A549 (cell line): ENCODE data around the gene S100A13. TPM values are rescaled to one million over a fixed set of nuclear protein-coding genes. Genes with fewer than 3 reads are reported as not detected.
A peak's percentile ranks its signal among the peaks of the same experiment; 100 is the strongest.

Experiments used
- ATAC-seq, 2 experiments: fragments of 200-7000 bp in 1 of 2; fragments of >200 bp in 1 of 2; cut with Nextera tagmentation in 1 of 2; cut with Tn5 transposase in 1 of 2; 3 replicates each; pipeline versions ENCODE4 v1.8.0 to v1.9.1; 2018 to 2020; ENCODE audit warnings: mild to moderate bottlenecking in 1 of 2, moderate library complexity in 1 of 2
- CTCF ChIA-PET: fragments of 300-600 bp; sonication (Branson Sonifier 250); formaldehyde crosslinking; extraction: SDS; loops from one replicate; lab custom pipeline; 2021; ENCODE audit warnings: antibody characterized with exemption, inconsistent platforms; lab: Yijun Ruan, JAX
- POLR2A ChIA-PET: fragments of 350-600 bp; formaldehyde crosslinking; extraction: SDS; loops from one replicate; lab custom pipeline; 2021; ENCODE audit warnings: antibody characterized with exemption, inconsistent platforms; lab: Yijun Ruan, JAX
- DNase-seq, 2 experiments: peaks; one replicate each; pipeline versions ENCODE4 v3.0.0 to v3.0.0-alpha.2; 2011 to 2016; ENCODE audit warnings: low read depth in 1 of 2, low spot score in 1 of 2
- FAIRE-seq: peaks from 2 replicates; lab custom pipeline; 2011; peaks lifted over from hg19 to GRCh38; lab: Jason Lieb, UNC
- H3K27ac ChIP-seq, 2 experiments: fragments of >200 bp; sonication (Bioruptor Twin); formaldehyde crosslinking; 3 replicates each; pipeline ENCODE4 v1.5.1; 2016 to 2017
- H3K4me1 ChIP-seq: fragments of >200 bp; sonication (Bioruptor Twin); formaldehyde crosslinking; 3 replicates; pipeline ENCODE4 v1.6.1; 2016
- H3K4me2 ChIP-seq: fragments of >200 bp; sonication (Bioruptor Twin); formaldehyde crosslinking; 3 replicates; pipeline ENCODE4 v1.6.1; 2016
- H3K4me3 ChIP-seq: fragments of >200 bp; sonication (Bioruptor Twin); formaldehyde crosslinking; 3 replicates; pipeline ENCODE4 v1.5.1; 2016
- H3K9me3 ChIP-seq: fragments of >200 bp; sonication (Bioruptor Twin); formaldehyde crosslinking; 3 replicates; pipeline ENCODE4 v1.6.1; 2016
- ATOH8 ChIP-seq: fragments of 250-450 bp; sonication (Bioruptor Pico); IDR thresholded peaks from 2 replicates; pipeline ENCODE4 v1.5.0; 2020; ENCODE audit warnings: low read depth, mild to moderate bottlenecking, moderate library complexity
- BCL3 ChIP-seq: fragments of >200 bp; sonication (Bioruptor Twin); formaldehyde crosslinking; IDR thresholded peaks from 3 replicates; pipeline ENCODE4 v1.6.1; 2016
- BHLHE40 ChIP-seq: IDR thresholded peaks from 2 replicates; pipeline ENCODE4 v1.6.1; 2012; ENCODE audit warnings: low read depth, low read length, inconsistent platforms
- CBX2 ChIP-seq: fragments of 200-600 bp; sonication (generic); IDR thresholded peaks from 2 replicates; pipeline ENCODE4 v1.6.1; 2016; ENCODE audit warnings: low read depth, mild to moderate bottlenecking, borderline replicate concordance
- CBX8 ChIP-seq: fragments of 200-600 bp; sonication (generic); IDR thresholded peaks from 2 replicates; pipeline ENCODE4 v1.6.1; 2016
- EHF ChIP-seq: fragments of 250-450 bp; sonication (Bioruptor Pico); IDR thresholded peaks from 2 replicates; pipeline ENCODE4 v1.5.0; 2020; ENCODE audit warnings: mild to moderate bottlenecking
- ESRRA ChIP-seq: fragments of 150-350 bp; IDR thresholded peaks from 2 replicates; pipeline ENCODE4 v1.6.1; 2014; ENCODE audit warnings: mild to moderate bottlenecking, low read length, borderline replicate concordance
- FOSB ChIP-seq: fragments of 250-450 bp; sonication (Bioruptor Pico); IDR thresholded peaks from 2 replicates; pipeline ENCODE4 v1.5.0; 2020; ENCODE audit warnings: mild to moderate bottlenecking, moderate library complexity
- FOXS1 ChIP-seq: fragments of 250-450 bp; sonication (Bioruptor Pico); IDR thresholded peaks from 2 replicates; pipeline ENCODE4 v1.5.0; 2020; ENCODE audit warnings: mild to moderate bottlenecking, moderate library complexity
- GATA3 ChIP-seq: IDR thresholded peaks from 2 replicates; pipeline ENCODE4 v1.6.1; 2012; ENCODE audit warnings: borderline replicate concordance
- HES2 ChIP-seq: fragments of >200 bp; sonication (Bioruptor Twin); formaldehyde crosslinking; IDR thresholded peaks from 2 replicates; pipeline ENCODE4 v1.6.1; 2016
- HOXA7 ChIP-seq: fragments of 250-450 bp; sonication (Bioruptor Pico); IDR thresholded peaks from 2 replicates; pipeline ENCODE4 v1.5.0; 2020; ENCODE audit warnings: mild to moderate bottlenecking, moderate library complexity
- JUNB ChIP-seq: fragments of >200 bp; sonication (Bioruptor Twin); formaldehyde crosslinking; IDR thresholded peaks from 2 replicates; pipeline ENCODE4 v1.6.1; 2016
- NPAS2 ChIP-seq: fragments of 250-450 bp; sonication (Bioruptor Pico); IDR thresholded peaks from 2 replicates; pipeline ENCODE4 v1.8.0; 2022; ENCODE audit warnings: mild to moderate bottlenecking, moderate library complexity, borderline replicate concordance
- RAD21 ChIP-seq, 2 experiments: fragments of >200 bp in 1 of 2; sonication (Bioruptor Twin) in 1 of 2; formaldehyde crosslinking in 1 of 2; IDR thresholded peaks in 1 of 2; conservative IDR thresholded peaks in 1 of 2; 2 replicates in 1 of 2; 3 replicates in 1 of 2; pipeline ENCODE4 v1.6.1; 2012 to 2018; ENCODE audit warnings: inconsistent platforms in 1 of 2
- RCOR1 ChIP-seq: fragments of 150-350 bp; IDR thresholded peaks from 2 replicates; pipeline ENCODE4 v1.6.1; 2014; ENCODE audit warnings: antibody characterized with exemption, low read length, low read depth
- RFX5 ChIP-seq: fragments of 450-650 bp; IDR thresholded peaks from 2 replicates; pipeline ENCODE4 v1.7.1; 2014; ENCODE audit warnings: antibody characterized with exemption, mild to moderate bottlenecking, moderate library complexity
- SMC3 ChIP-seq: fragments of >200 bp; sonication (Bioruptor Twin); formaldehyde crosslinking; IDR thresholded peaks from 3 replicates; pipeline ENCODE4 v1.6.1; 2018; ENCODE audit warnings: inconsistent platforms
- SREBF2 ChIP-seq: fragments of 450-650 bp; IDR thresholded peaks from 2 replicates; pipeline ENCODE4 v1.6.1; 2014; ENCODE audit warnings: mild to moderate bottlenecking, moderate library complexity
- TFCP2L1 ChIP-seq: fragments of 250-450 bp; sonication (Bioruptor Pico); IDR thresholded peaks from 2 replicates; pipeline ENCODE4 v1.5.0; 2021; ENCODE audit warnings: mild to moderate bottlenecking
- TP53 ChIP-seq: fragments of 250-450 bp; sonication (Bioruptor Pico); IDR thresholded peaks from 2 replicates; pipeline ENCODE4 v1.5.0; 2021; ENCODE audit warnings: mild to moderate bottlenecking, moderate library complexity
- ZNF302 ChIP-seq: fragments of 250-450 bp; sonication (Bioruptor Pico); IDR thresholded peaks from 2 replicates; pipeline ENCODE4 v1.9.0; 2021; ENCODE audit warnings: inconsistent platforms, mild to moderate bottlenecking, moderate library complexity
- ZSCAN20 ChIP-seq: fragments of 250-450 bp; sonication (Bioruptor Pico); IDR thresholded peaks from 2 replicates; pipeline ENCODE4 v1.8.0; 2022; ENCODE audit warnings: mild to moderate bottlenecking, moderate library complexity
- WGBS: methylation state at CpG from one replicate; pipeline ENCODE4 v1.1.6; 2017; ENCODE audit errors: missing lambda C conversion rate; 5-methylcytosine and 5-hydroxymethylcytosine counted together
- polyA plus RNA-seq, 4 experiments: library from polyadenylated mRNA; depleted of rRNA in 3 of 4; stranded (reverse); fragments of >200 nt; fragmentation: RNase III in 1 of 4; extraction: RNeasy Plus Mini Kit Qiagen cat#74134 plus additional on column Dnase treatment in 1 of 4; gene quantifications; 2 replicates in 3 of 4; 3 replicates in 1 of 4; pipeline ENCODE4 v1.2.3, GENCODE V29; 2011 to 2017
- TF ChIP-seq, protein P1 (sequence below): fragments of 450-650 bp; IDR thresholded peaks from 2 replicates; pipeline ENCODE4 v1.6.1; 2014; ENCODE audit warnings: antibody characterized with exemption

S100A13 gene
- polyA plus RNA-seq, 2 of the 4 experiments (the other 2 are of a cell fraction), result 113 to 129 TPM

DNA sequence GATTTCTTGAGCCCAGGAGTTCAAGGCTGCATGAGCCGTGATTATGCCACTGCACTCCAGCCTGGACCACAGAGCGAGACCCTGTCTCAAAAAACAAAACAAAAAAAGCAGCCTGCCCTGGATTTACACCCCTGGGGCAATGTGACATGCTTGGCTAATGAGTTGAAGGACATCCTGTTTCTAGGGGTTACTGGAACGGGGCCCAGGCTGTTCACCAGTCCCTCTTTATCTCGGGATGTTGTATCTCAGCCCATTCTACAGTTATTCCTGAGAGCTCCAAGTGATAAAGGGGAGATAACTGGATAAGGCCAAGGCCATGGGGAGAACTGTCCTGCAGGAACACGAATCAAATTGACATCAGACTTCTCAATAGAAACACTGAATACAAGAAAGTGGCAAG is 40.0 kb downstream of the S100A13 start:
- Histone ChIP-seq H3K4me1 (0 out of 3 replicates have a peak, but pooled peaks cover 7% of the 10 kb centered on the region), H3K4me3 (no peak overlapping the region), H3K27ac (no peak overlapping the region), H3K4me2 (no peak overlapping the region), H3K9me3 (no peaks in the 10 kb centered on the region)
- ChIA-PET CTCF (interaction anchor here (0.7 to 3.3 kb wide), 5 partner anchors 9 to 27 kb away, joined by 3 to 34 read pairs (median 4); no protein-coding TSS in a partner anchor), POLR2A (no interaction called here)
- ATAC-seq (no peak), DNase-seq (no peak), FAIRE-seq (no peak)
- TF ChIP-seq ESRRA (no peak), CBX8 (no peak), BHLHE40 (no peak), SREBF2 (no peak), JUNB (no peak), SMC3 (no peak), ZSCAN20 (CRISPR knock-in tag) (no peak), HOXA7 (CRISPR knock-in tag) (no peak), RFX5 (no peak), EHF (CRISPR knock-in tag) (no peak), RCOR1 (no peak), ZNF302 (CRISPR knock-in tag) (no peak), ATOH8 (CRISPR knock-in tag) (no peak), FOXS1 (no peak), RAD21 (conservative IDR thresholded peaks at IDR 0.05 in 1 of 2, IDR thresholded peaks at IDR 0.05 in 1 of 2) (no peak), CBX2 (no peak)
- 71% methylated on average over 5 of the region's 5 CpGs for WGBS

DNA sequence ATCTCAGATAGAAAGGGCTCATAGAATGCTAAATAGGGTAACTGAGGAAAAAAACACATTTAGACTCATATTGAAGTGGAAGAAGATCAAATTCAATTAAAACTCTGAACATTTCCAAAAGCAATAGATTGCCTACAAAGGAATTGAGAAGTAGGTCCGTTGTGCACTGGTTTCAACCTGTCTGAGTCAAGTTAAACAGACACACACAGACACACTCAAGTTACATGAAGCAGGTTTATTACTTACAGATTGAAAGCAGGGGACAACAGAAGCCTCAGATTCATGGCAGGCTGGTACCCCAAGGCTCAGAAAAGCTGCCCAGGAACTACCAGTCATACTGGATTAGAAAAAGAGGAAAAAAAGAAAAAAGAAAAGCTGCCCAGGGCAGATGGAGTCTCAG is 41.0 kb downstream of the S100A13 start:
- Histone ChIP-seq H3K4me1 (0 out of 3 replicates have a peak, but pooled peaks cover 7% of the 10 kb centered on the region), H3K27ac (peak overlapping the region in 1 of 2 experiments; percentile 24; a peak in 1 of 6 replicates), H3K4me2 (no peak overlapping the region), H3K4me3 (no peak overlapping the region), H3K9me3 (no peaks in the 10 kb centered on the region)
- ChIA-PET CTCF (interaction anchor here (1.2 to 3.3 kb wide), 4 partner anchors 9 to 18 kb away, joined by 3 to 34 read pairs (median 4); no protein-coding TSS in a partner anchor), POLR2A (interaction anchor here (1.0 to 1.8 kb wide), 2 partner anchors 9 to 18 kb away, joined by 3 to 4 read pairs; no protein-coding TSS in a partner anchor)
- TF ChIP-seq GATA3 (no peak), BCL3 (no peak), HES2 (no peak), FOXS1 (no peak), NPAS2 (CRISPR knock-in tag) (no peak), TP53 (CRISPR knock-in tag) (no peak), TFCP2L1 (CRISPR knock-in tag) (no peak), FOSB (no peak), ATOH8 (CRISPR knock-in tag) (no peak)
- TF ChIP-seq, protein P1, sequence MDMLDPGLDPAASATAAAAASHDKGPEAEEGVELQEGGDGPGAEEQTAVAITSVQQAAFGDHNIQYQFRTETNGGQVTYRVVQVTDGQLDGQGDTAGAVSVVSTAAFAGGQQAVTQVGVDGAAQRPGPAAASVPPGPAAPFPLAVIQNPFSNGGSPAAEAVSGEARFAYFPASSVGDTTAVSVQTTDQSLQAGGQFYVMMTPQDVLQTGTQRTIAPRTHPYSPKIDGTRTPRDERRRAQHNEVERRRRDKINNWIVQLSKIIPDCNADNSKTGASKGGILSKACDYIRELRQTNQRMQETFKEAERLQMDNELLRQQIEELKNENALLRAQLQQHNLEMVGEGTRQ, result no peak
- ATAC-seq (no peak), DNase-seq (no peak), FAIRE-seq (no peak)
- WGBS, result 12% methylated on average over 1 of the region's 1 CpG
